Measurements from ENCODE around the gene EPHA3. TPM values are rescaled to one million over a fixed set of nuclear protein-coding genes. Genes with fewer than 3 reads are reported as not detected.

The EPHA3 gene
- total RNA-seq, 2 donors from 2014 or later, result 9.4 to 11.9 TPM

- Histone ChIP-seq H3K27me3 (replicated peaks; ENCODE audit: insufficient read depth) (no peaks in the 10 kb centered on the region), H3K4me3 (no peak overlapping the region), H3K9me3 (no peaks in the 10 kb centered on the region), H3K27ac (no peak overlapping the region), H3K36me3 (no peaks in the 10 kb centered on the region), H3K4me1 (replicated peaks) (no peaks in the 10 kb centered on the region)
- no peak for DNase-seq (ENCODE audit: low spot score)
- 46% methylated on average over 6 of the region's 6 CpGs for WGBS
- TF ChIP-seq POLR2A (IDR thresholded peaks at IDR 0.05), result no peak
- no peak for TF ChIP-seq CTCF (IDR thresholded peaks at IDR 0.05)
- no peak for TF ChIP-seq POLR2AphosphoS5 (IDR thresholded peaks at IDR 0.05)
- intact Hi-C loops (cut with DNase I), result no loop called here
Observed at GRCh38 chr3:89155811-89156210, 48.4 kb downstream of the EPHA3 start.

- no peak for TF ChIP-seq POLR2AphosphoS5 (IDR thresholded peaks at IDR 0.05)
- TF ChIP-seq CTCF (IDR thresholded peaks at IDR 0.05), result no peak
- no peak for TF ChIP-seq POLR2A (IDR thresholded peaks at IDR 0.05)
- no peak overlapping the region for H3K4me3 ChIP-seq
- WGBS, result 92% methylated on average over 3 of the region's 3 CpGs
- intact Hi-C loops (cut with DNase I), result no loop called here
- DNase-seq (ENCODE audit: low spot score), result no peak
- H3K9me3 ChIP-seq, result no peaks in the 10 kb centered on the region
- no peaks in the 10 kb centered on the region for H3K4me1 ChIP-seq (replicated peaks)
- no peak overlapping the region for H3K27ac ChIP-seq
- H3K36me3 ChIP-seq, result no peaks in the 10 kb centered on the region
- no peaks in the 10 kb centered on the region for H3K27me3 ChIP-seq (replicated peaks; ENCODE audit: insufficient read depth)
Observed at GRCh38 chr3:89157575-89157974, 50.2 kb downstream of the EPHA3 start.

- intact Hi-C loops (cut with DNase I), result no loop called here
- no peak for TF ChIP-seq POLR2AphosphoS5 (IDR thresholded peaks at IDR 0.05)
- TF ChIP-seq CTCF (IDR thresholded peaks at IDR 0.05), result no peak
- no peak for TF ChIP-seq POLR2A (IDR thresholded peaks at IDR 0.05)
- H3K4me3 ChIP-seq, result no peak overlapping the region
- H3K27ac ChIP-seq, result no peak overlapping the region
- 96% methylated on average over 2 of the region's 2 CpGs for WGBS
- H3K36me3 ChIP-seq, result no peaks in the 10 kb centered on the region
- DNase-seq (ENCODE audit: low spot score), result no peak
- no peaks in the 10 kb centered on the region for H3K27me3 ChIP-seq (replicated peaks; ENCODE audit: insufficient read depth)
- no peaks in the 10 kb centered on the region for H3K9me3 ChIP-seq
- H3K4me1 ChIP-seq (replicated peaks), result no peaks in the 10 kb centered on the region
Observed at GRCh38 chr3:89159605-89160004, 52.2 kb downstream of the EPHA3 start.

GRCh38 chr3:89164774-89165173 lies 57.4 kb downstream of the EPHA3 start:
- H3K27me3 ChIP-seq (replicated peaks; ENCODE audit: insufficient read depth), result no peaks in the 10 kb centered on the region
- no peak for DNase-seq (ENCODE audit: low spot score)
- H3K27ac ChIP-seq, result no peak overlapping the region
- TF ChIP-seq POLR2AphosphoS5 (IDR thresholded peaks at IDR 0.05), result no peak
- no peak for TF ChIP-seq CTCF (IDR thresholded peaks at IDR 0.05)
- TF ChIP-seq POLR2A (IDR thresholded peaks at IDR 0.05), result no peak
- H3K4me3 ChIP-seq, result no peak overlapping the region
- no peaks in the 10 kb centered on the region for H3K9me3 ChIP-seq
- no peaks in the 10 kb centered on the region for H3K4me1 ChIP-seq (replicated peaks)
- H3K36me3 ChIP-seq, result no peaks in the 10 kb centered on the region
- intact Hi-C loops (cut with DNase I), result no loop called here

GRCh38 chr3:89165636-89166263 lies 58.3 kb downstream of the EPHA3 start:
- Histone ChIP-seq H3K4me3 (no peak overlapping the region), H3K9me3 (no peaks in the 10 kb centered on the region), H3K27me3 (replicated peaks; ENCODE audit: insufficient read depth) (no peaks in the 10 kb centered on the region), H3K4me1 (replicated peaks) (no peaks in the 10 kb centered on the region), H3K27ac (no peak overlapping the region), H3K36me3 (no peaks in the 10 kb centered on the region)
- intact Hi-C loops (cut with DNase I), result no loop called here
- DNase-seq (ENCODE audit: low spot score), result no peak
- WGBS, result 45% methylated on average over 9 of the region's 9 CpGs
- TF ChIP-seq POLR2AphosphoS5 (IDR thresholded peaks at IDR 0.05), result no peak
- TF ChIP-seq CTCF (IDR thresholded peaks at IDR 0.05), result no peak
- TF ChIP-seq POLR2A (IDR thresholded peaks at IDR 0.05), result no peak

Data from prostate gland (tissue), 2 donors.